Choroid plexus epithelial cell (primary cell): ENCODE measurements around the gene IRS1.
A peak's percentile ranks its signal among the peaks of the same experiment; 100 is the strongest.

Experiments used
- DNase-seq: peaks from one replicate; pipeline ENCODE4 v3.0.0-alpha.2; 2010; ENCODE audit warnings: low read depth
- H3K4me3 ChIP-seq: 2 replicates; pipeline ENCODE4 v1.5.1; 2011; ENCODE audit warnings: low read depth, mild to moderate bottlenecking, control low read depth, low read length, moderate library complexity
- CTCF ChIP-seq: conservative IDR thresholded peaks from 2 replicates; pipeline ENCODE4 v1.5.1; 2011; ENCODE audit warnings: low read depth, mild to moderate bottlenecking, control low read depth, inconsistent platforms, low read length, moderate library complexity

IRS1 gene

DNA sequence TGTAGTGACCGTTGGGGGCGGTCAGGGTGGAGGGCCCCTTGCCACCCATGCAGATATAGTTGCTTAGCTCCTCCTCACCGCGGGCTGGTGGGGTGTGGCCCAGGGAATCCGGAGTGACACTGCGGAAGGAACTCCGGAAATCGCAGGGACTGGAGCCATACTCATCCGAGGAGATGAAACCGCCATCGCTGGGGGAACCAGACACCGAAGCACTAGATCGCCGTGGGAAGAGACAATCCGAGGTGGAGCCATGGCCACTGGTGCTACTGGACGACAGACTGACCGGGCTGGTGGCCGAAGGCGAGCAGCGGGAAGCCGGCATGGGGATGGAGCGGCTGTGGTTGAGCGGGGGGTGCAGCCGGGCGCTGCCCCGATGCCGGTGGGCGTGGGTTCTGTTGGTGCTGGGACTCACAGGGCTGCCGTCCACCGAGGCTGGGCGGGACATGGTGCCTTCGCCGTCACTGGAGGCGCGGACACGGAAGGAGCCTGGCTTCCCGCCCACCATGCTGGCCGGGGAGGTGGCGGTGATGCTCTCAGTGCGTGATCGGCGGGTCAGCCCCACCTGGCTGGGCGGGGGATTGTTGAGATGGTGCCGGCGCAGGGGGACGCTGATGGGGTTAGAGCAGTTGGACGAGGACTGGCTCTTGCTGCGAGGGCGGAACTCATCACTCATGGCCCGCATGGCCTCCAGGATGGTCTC lies 2.2 kb downstream of the IRS1 start:
- H3K4me3 ChIP-seq: peak overlapping the region; percentile 71
- DNase-seq: peak; percentile 12
- no peak for TF ChIP-seq CTCF

GRCh38 chr2:226796840-226797288 lies 2.8 kb downstream of the IRS1 start:
- peak; percentile 64 for DNase-seq
- peak overlapping the region; percentile 71 for H3K4me3 ChIP-seq
- TF ChIP-seq CTCF: peak; percentile 83

- no peak for TF ChIP-seq CTCF
- peak overlapping the region; percentile 71 for H3K4me3 ChIP-seq
- DNase-seq: peak; percentile 17
Observed at GRCh38 chr2:226796012-226796839, 3.4 kb downstream of the IRS1 start.

DNA sequence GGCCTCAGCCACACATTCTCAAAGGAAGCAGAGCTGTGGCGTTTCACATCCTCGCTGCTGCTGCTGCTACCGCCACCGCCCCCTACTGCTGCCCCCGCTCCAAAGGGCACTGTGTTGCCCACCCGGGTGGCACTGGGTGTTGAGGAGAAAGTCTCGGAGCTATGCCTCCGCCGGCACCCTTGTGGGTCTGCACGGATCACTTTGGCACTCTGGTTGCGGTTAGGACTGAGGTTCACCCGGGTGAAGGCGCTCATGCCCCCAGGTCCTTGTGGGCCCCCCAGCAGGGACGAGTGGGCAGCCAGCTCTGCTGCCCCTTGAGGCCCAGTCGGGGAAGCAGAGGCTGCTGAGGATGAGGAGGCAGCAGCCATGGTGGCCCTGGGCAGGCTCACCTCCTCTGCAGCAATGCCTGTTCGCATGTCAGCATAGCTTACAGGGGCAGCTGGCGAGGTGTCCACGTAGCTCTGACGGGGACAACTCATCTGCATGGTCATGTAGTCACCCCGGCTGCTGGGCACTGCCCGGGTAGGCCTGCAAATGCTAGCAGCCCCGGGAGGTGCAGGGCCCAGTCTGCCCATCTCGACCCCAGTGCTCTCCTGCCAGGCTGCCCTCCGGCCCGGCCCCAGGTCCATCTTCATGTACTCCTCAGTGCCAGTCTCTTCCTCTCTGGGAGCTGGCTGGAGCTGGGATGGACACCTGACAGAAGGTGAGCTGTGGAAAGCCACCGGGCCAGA lies 4.2 kb downstream of the IRS1 start:
- H3K4me3 ChIP-seq: peak overlapping the region; percentile 71
- TF ChIP-seq CTCF: peak; percentile 27
- peak; percentile 22 for DNase-seq

GRCh38 chr2:226794751-226795171 lies 4.9 kb downstream of the IRS1 start:
- H3K4me3 ChIP-seq: peak overlapping the region; percentile 71
- DNase-seq: peak; percentile 86
- peak; percentile 25 for TF ChIP-seq CTCF

- peak overlapping the region; percentile 71 for H3K4me3 ChIP-seq
- TF ChIP-seq CTCF: no peak
- peak; percentile 57 for DNase-seq
Observed at GRCh38 chr2:226794196-226794661, 5.4 kb downstream of the IRS1 start.
